Activated CD8-positive, alpha-beta T cell treated with anti-CD3 and anti-CD28 coated beads, Interleukin-2, amount 10 ng/mL, durations not matched to agents 7 days and 5 days (primary cell): ENCODE results near the gene HCK. TPM values are rescaled to one million over a fixed set of nuclear protein-coding genes. Genes with fewer than 3 reads are reported as not detected.

ENCODE experiments used
- ATAC-seq: fragments of 150-1000 bp; cut with Tn5 transposase; one replicate; pipeline ENCODE4 v1.10.0; 2021; ENCODE audit warnings: moderate library complexity
- CTCF ChIA-PET: fragments of 350-600 bp; sonication (Branson Sonifier 250); formaldehyde crosslinking; loops from one replicate; lab custom pipeline; 2021; ENCODE audit warnings: antibody characterized with exemption; lab: Charles Lee
- POLR2A ChIA-PET: fragments of 350-600 bp; sonication (Branson Sonifier 250); formaldehyde crosslinking; loops from one replicate; lab custom pipeline; 2021; ENCODE audit warnings: antibody characterized with exemption; lab: Charles Lee
- DNase-seq: peaks from one replicate; pipeline ENCODE4 v3.0.0-alpha.2; 2020
- H3K27ac Mint-ChIP-seq: one replicate; pipeline ENCODE4 v1.8.0; 2021; ENCODE audit warnings: mild to moderate bottlenecking, mixed read lengths
- H3K27me3 Mint-ChIP-seq: one replicate; pipeline ENCODE4 v1.8.0; 2021; ENCODE audit warnings: low read depth, mixed read lengths
- H3K36me3 Mint-ChIP-seq: one replicate; pipeline ENCODE4 v1.8.0; 2021; ENCODE audit warnings: low read depth, mixed read lengths
- H3K4me1 Mint-ChIP-seq: one replicate; pipeline ENCODE4 v1.8.0; 2021; ENCODE audit warnings: low read depth, mixed read lengths
- H3K4me3 Mint-ChIP-seq: one replicate; pipeline ENCODE4 v1.8.0; 2021; ENCODE audit warnings: mild to moderate bottlenecking, mixed read lengths
- H3K9me3 Mint-ChIP-seq: one replicate; pipeline ENCODE4 v1.8.0; 2022; ENCODE audit warnings: mixed read lengths; ENCODE audit not compliant: insufficient read depth
- total RNA-seq, 2 experiments: library from RNA; stranded (reverse); gene quantifications; one replicate each; pipeline ENCODE4 v1.2.3, GENCODE V29; 2021

The HCK gene
- total RNA-seq, 2 experiments from 2014 or later, result not detected

DNA sequence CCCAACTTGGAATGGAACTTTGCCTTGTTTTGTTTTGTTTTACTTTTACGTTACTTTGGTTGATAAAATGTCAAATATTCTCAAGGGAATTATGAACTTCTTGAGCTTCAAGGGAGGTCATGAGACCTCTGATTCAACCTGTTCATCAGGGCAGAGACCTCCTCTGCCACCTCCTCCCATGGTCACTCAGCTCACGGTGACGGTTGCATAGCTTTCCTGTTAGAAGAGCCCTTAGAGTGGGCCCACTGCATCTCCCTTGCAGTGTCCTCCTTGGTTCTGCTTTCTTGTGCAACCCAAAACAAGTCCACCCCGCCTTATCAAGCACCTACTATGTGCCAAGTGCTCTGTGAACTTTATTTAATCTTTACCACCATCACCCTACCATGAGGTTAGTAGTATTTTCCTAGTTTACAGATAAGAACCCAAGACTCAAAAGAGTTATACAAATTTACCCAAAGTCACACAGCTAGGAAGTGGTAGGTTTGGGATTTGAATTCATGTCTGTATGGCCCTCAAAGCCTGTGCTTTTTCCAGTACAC lies 72.9 kb downstream of the HCK start:
- POLR2A ChIA-PET, result interaction anchor here (0.7 to 1.0 kb wide), 2 partner anchors 15 to 34 kb away, joined by 4 to 5 read pairs; partner anchors contain the start of gene TM9SF4
- peaks cover 13% of the 10 kb centered on the region for H3K36me3 Mint-ChIP-seq
- CTCF ChIA-PET, result no interaction called here
- no peak overlapping the region for H3K27ac Mint-ChIP-seq
- H3K4me1 Mint-ChIP-seq, result no peaks in the 10 kb centered on the region
- no peak overlapping the region for H3K4me3 Mint-ChIP-seq
- no peak for ATAC-seq
- DNase-seq, result no peak
- no peaks in the 10 kb centered on the region for H3K9me3 Mint-ChIP-seq
- no peaks in the 10 kb centered on the region for H3K27me3 Mint-ChIP-seq

DNA sequence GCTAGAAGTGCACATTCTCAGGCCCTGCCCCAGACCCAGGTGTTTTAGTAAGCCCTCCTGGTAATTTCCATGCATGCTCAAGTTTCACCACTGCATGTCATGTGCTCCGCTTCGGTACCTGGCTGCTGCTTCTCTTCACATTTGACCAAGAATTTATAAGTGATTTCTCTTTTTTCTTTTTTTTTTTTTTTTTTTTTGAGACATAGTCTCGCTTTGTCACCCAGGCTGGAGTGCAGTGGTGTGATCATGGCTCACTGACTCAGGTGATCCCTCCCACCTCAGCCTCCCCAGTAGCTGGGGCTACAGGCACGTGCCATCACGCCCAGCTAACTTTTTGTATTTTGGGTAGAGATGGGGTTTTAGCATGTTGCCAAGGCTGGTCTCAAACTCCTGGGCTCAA lies 73.5 kb downstream of the HCK start:
- ChIA-PET CTCF (no interaction called here), POLR2A (interaction anchor here (1.0 kb wide), 1 partner anchor 15 kb away, joined by 5 read pairs; the partner anchor contains the start of gene TM9SF4)
- Mint-ChIP-seq H3K4me1 (no peaks in the 10 kb centered on the region), H3K36me3 (peaks cover 13% of the 10 kb centered on the region), H3K4me3 (no peak overlapping the region), H3K27me3 (no peaks in the 10 kb centered on the region), H3K27ac (no peak overlapping the region), H3K9me3 (no peaks in the 10 kb centered on the region)
- no peak for ATAC-seq
- no peak for DNase-seq

DNA sequence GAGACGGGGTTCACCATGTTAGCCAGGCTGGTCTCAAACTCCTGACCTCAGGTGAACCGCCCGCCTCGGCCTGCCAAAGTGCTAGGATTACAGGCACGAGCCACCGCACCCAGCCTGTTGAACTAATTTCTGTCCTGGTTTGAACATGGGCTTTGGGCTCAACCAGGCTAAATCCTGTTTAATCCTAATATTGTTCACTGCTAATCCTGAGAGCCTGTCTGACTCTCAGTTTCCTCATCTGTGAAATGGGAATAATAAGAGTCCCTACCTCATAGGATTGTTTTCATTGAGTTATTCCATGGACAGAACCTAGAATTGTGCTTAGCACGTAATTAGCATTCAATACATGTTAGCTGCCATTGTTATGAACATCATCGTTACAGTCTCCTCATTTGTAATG lies 74.9 kb downstream of the HCK start:
- Mint-ChIP-seq H3K27ac (no peak overlapping the region), H3K4me1 (no peaks in the 10 kb centered on the region), H3K36me3 (peaks cover 13% of the 10 kb centered on the region), H3K27me3 (no peaks in the 10 kb centered on the region), H3K9me3 (no peaks in the 10 kb centered on the region), H3K4me3 (no peak overlapping the region)
- DNase-seq (no peak), ATAC-seq (no peak)
- CTCF ChIA-PET, result no interaction called here
- POLR2A ChIA-PET, result no interaction called here

DNA sequence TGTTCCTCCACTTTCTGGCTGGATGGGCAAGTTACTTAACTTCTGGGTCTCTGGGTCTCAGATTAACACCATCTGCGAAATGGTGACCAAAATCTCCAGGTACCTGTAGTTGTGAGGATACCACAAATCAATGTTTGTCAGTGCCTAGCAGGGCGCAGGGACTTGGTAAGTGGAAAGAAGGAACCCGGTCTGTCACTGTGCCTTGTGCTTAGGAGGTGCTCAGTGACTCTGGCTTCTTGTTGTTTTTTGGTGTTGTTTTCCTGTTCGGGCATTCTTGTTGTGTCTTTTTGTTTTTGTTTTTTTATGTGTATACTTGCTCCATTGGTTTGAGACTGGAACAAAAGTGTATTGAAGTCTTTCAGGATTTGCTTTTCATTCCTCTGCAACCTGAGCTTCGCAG lies 75.3 kb downstream of the HCK start:
- no peak for DNase-seq
- Mint-ChIP-seq H3K27ac (no peak overlapping the region), H3K36me3 (peaks cover 13% of the 10 kb centered on the region), H3K4me1 (peaks cover 2% of the 10 kb centered on the region), H3K4me3 (no peak overlapping the region), H3K9me3 (no peaks in the 10 kb centered on the region), H3K27me3 (no peaks in the 10 kb centered on the region)
- CTCF ChIA-PET, result no interaction called here
- POLR2A ChIA-PET, result no interaction called here
- ATAC-seq, result no peak

DNA sequence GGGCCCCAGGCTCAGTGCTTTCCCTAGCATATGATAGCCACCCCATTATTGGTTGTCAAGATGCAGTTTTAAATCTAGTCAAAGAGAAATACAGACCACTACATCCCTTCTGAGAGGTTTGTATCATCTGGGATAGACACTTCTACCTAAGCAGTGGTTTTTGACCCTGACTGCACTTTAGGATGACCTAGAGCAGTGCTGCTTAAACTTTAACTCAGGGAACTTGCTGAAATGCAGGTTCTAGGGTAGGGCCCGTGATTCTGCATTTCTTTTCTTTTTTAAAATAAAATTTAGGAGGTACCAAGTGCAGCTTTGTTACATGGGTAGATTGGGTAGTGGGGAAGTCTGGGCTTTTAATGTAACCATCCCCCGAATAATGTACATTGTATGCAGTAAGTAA lies 76.1 kb downstream of the HCK start:
- Mint-ChIP-seq H3K36me3 (peaks cover 9% of the 10 kb centered on the region), H3K4me1 (peaks cover 2% of the 10 kb centered on the region), H3K27me3 (no peaks in the 10 kb centered on the region), H3K27ac (no peak overlapping the region), H3K4me3 (no peak overlapping the region), H3K9me3 (no peaks in the 10 kb centered on the region)
- DNase-seq (no peak), ATAC-seq (no peak)
- ChIA-PET CTCF (no interaction called here), POLR2A (no interaction called here)

DNA sequence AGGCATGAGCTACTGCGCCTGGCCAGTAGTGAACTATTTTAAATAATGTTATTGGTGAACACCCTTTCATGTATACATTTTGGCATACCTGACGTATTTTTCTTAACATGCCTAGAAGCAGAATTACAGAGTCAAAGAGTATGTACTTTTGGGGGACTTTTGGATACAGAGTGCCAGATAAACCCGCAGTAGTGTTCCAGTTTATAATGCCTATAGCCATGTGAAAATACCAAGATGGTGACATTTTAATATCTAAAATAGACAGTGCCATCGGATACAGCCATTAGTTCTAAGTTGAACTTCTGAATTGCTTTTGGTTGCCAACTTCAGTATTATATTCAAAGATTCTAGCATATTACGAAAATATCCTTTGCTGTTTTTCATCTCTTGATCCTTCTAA lies 77.8 kb downstream of the HCK start:
- ChIA-PET CTCF (no interaction called here), POLR2A (no interaction called here)
- no peaks in the 10 kb centered on the region for H3K27me3 Mint-ChIP-seq
- H3K4me3 Mint-ChIP-seq, result no peak overlapping the region
- no peak for ATAC-seq
- no peak for DNase-seq
- no peaks in the 10 kb centered on the region for H3K9me3 Mint-ChIP-seq
- peaks cover 7% of the 10 kb centered on the region for H3K36me3 Mint-ChIP-seq
- H3K27ac Mint-ChIP-seq, result no peak overlapping the region
- H3K4me1 Mint-ChIP-seq, result peaks cover 2% of the 10 kb centered on the region

DNA sequence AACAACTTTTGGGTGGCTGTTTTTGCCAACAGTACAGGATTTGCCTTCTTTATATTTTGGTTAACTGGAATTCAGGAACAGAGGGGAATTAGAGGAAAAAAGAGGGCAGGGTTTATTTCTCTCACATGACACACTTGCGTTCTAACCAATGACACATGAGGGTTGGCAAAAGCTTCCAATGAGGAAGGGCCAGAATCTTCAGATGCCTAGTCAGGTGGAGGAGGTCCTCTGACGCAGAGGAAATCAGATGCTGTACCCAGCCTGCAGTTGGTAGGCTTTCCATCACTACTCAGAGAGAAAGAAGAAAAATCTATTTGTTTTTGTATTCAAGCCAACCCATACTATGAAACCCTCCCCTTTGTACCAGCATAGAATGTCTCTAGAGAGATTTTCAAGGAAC lies 78.3 kb downstream of the HCK start:
- Mint-ChIP-seq H3K27me3 (no peaks in the 10 kb centered on the region), H3K27ac (no peak overlapping the region), H3K4me3 (no peak overlapping the region), H3K36me3 (peaks cover 8% of the 10 kb centered on the region), H3K9me3 (no peaks in the 10 kb centered on the region), H3K4me1 (peaks cover 2% of the 10 kb centered on the region)
- ATAC-seq (no peak), DNase-seq (no peak)
- ChIA-PET CTCF (no interaction called here), POLR2A (no interaction called here)

DNA sequence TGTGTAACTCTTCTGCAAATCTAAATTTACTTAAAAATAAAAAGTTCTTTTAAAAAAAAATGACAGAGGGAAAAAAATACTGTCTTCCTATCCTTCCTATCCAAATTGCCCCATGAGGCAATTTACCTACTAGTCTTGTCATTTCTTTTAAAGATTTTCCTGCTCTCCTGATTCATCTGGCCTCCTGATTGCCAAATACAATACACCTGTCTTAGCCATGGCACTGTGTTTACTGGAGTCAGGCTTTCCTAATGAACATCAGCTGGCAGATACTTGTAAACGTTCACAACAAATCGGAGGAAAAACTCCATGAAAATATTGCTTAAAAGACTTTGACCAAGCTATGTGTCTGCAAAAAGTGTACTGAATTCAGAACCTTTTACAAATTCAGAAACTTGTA lies 78.9 kb downstream of the HCK start:
- CTCF ChIA-PET, result no interaction called here
- Mint-ChIP-seq H3K4me3 (no peak overlapping the region), H3K27me3 (no peaks in the 10 kb centered on the region), H3K4me1 (peaks cover 2% of the 10 kb centered on the region), H3K36me3 (peaks cover 8% of the 10 kb centered on the region), H3K27ac (no peak overlapping the region), H3K9me3 (no peaks in the 10 kb centered on the region)
- ATAC-seq (no peak), DNase-seq (no peak)
- POLR2A ChIA-PET, result no interaction called here

DNA sequence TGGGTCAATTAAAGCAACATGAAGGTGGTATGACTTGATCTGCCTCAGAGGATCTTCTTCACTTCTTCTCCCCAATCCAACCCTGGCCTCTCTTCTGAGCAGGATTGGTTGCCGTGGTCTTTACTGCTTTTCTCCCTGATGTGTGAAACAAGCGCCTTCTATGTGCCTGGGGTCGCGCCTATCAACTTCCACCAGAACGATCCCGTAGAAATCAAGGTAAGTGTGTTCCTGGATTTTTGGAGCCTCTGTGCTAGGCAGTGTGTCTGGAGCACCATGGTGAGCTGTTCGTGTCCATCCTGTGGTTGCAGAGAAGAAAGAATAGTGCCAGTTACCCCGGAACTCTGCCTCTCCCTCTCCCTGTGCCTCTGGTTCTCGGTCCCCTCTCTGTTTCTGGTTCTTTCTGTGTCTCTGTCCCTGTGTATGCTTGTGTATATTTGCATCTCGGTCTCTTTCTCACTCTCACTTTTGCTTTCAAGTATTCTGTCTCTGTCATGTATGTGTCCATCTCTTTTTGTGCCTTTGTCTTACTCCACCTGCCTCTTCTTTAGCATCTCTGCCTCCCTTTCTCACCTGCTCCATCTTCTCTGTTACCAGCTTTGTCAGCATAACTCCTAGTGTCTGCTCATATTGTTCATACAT lies 81.0 kb downstream of the HCK start:
- ChIA-PET POLR2A (no interaction called here), CTCF (no interaction called here)
- H3K36me3 Mint-ChIP-seq, result peaks cover 15% of the 10 kb centered on the region

DNA sequence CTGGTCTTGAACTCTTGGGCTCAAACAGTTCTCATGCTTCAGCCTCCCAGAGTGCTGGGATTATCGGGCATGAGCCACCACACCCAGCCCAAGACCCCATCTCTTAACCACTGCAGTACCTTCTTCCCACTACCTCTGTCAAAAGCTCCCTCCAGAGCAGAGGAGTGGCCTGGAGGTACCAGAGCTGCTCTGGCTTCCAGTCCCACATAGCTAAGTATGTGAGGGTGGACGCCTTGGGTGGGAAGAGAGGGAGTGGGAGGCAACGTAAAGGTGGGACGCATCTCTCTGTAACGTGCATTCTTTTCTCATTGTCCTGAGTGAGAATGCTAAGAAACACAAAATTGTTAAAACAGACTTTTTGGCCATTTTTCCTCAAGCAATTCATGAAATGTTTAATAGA lies 82.0 kb downstream of the HCK start:
- H3K4me3 Mint-ChIP-seq, result no peak overlapping the region
- H3K36me3 Mint-ChIP-seq, result peaks cover 18% of the 10 kb centered on the region
- no peak for DNase-seq
- H3K9me3 Mint-ChIP-seq, result no peaks in the 10 kb centered on the region
- no peak overlapping the region for H3K27ac Mint-ChIP-seq
- POLR2A ChIA-PET, result interaction anchor here (0.6 kb wide), 1 partner anchor 106 kb away, joined by 4 read pairs; no protein-coding TSS in a partner anchor
- peaks cover 2% of the 10 kb centered on the region for H3K4me1 Mint-ChIP-seq
- no peak for ATAC-seq
- CTCF ChIA-PET, result interaction anchor here (1.8 kb wide), 1 partner anchor 43 kb away, joined by 4 read pairs; no protein-coding TSS in a partner anchor
- no peaks in the 10 kb centered on the region for H3K27me3 Mint-ChIP-seq

More for the DNA sequence above, 81.0 kb downstream of the HCK start:
- H3K9me3 Mint-ChIP-seq, result no peaks in the 10 kb centered on the region
- H3K4me1 Mint-ChIP-seq, result peaks cover 2% of the 10 kb centered on the region
- no peak overlapping the region for H3K27ac Mint-ChIP-seq
- DNase-seq, result no peak
- no peaks in the 10 kb centered on the region for H3K27me3 Mint-ChIP-seq
- H3K4me3 Mint-ChIP-seq, result no peak overlapping the region
- ATAC-seq, result no peak

DNA sequence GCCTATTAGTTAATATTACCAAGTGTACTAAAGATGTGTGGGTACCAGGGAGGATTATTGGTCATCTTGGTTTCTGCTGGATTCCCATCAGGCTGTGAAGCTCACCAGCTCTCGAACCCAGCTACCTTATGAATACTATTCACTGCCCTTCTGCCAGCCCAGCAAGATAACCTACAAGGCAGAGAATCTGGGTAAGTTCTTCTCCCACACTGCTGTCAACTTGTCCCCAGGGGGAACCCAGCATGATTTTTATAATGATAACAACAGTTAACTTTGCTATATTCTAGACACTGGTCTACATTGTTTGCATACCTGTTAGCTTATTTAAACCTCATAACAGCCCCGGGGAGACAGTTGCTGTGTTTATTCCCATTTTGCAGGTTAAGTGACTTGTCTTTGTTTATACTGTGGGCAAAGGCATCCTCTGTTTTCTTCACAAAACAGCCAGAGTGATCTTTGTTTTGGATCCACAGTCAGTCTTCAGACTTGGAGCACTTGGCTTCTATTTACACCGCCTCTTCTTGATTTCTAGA lies 84.0 kb downstream of the HCK start:
- POLR2A ChIA-PET, result no interaction called here
- CTCF ChIA-PET, result no interaction called here
- no peaks in the 10 kb centered on the region for H3K27me3 Mint-ChIP-seq

DNA sequence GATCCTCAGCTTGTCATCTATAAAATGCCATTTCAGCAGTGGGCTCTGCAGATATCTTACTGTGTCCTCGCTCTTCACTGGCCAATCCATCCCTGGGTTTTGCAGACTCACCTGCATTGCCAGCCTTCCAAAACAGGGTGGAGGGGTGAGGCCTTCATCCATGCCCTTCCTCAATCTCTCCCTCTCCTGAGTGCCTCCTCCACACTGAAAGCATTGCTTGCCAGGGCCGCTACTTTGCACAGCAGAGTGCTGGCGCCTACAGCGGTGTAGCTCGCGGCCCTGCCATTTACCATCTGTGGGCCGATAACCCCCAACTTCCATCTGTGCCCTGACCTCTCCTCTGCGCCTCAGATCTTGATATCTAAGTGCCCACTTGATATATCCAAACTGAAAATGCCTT lies 86.9 kb downstream of the HCK start:
- CTCF ChIA-PET, result no interaction called here
- no peak for ATAC-seq
- H3K27ac Mint-ChIP-seq, result no peak overlapping the region
- POLR2A ChIA-PET, result no interaction called here
- H3K4me1 Mint-ChIP-seq, result no peaks in the 10 kb centered on the region
- H3K36me3 Mint-ChIP-seq, result peaks cover 48% of the 10 kb centered on the region
- H3K27me3 Mint-ChIP-seq, result no peaks in the 10 kb centered on the region
- DNase-seq, result no peak
- H3K9me3 Mint-ChIP-seq, result no peaks in the 10 kb centered on the region
- no peak overlapping the region for H3K4me3 Mint-ChIP-seq

More for the DNA sequence above, 84.0 kb downstream of the HCK start:
- Mint-ChIP-seq H3K4me3 (no peak overlapping the region), H3K27ac (no peak overlapping the region), H3K36me3 (peaks cover 35% of the 10 kb centered on the region), H3K9me3 (no peaks in the 10 kb centered on the region), H3K4me1 (peaks cover 2% of the 10 kb centered on the region)
- DNase-seq (no peak), ATAC-seq (no peak)
